SIG-M5 (cell line): ENCODE results near the gene DHX35.

ENCODE experiments used
- DNase-seq: peaks from one replicate; lab custom pipeline; 2025; lab: John Stamatoyannopoulos, UW

DHX35 gene

DNA sequence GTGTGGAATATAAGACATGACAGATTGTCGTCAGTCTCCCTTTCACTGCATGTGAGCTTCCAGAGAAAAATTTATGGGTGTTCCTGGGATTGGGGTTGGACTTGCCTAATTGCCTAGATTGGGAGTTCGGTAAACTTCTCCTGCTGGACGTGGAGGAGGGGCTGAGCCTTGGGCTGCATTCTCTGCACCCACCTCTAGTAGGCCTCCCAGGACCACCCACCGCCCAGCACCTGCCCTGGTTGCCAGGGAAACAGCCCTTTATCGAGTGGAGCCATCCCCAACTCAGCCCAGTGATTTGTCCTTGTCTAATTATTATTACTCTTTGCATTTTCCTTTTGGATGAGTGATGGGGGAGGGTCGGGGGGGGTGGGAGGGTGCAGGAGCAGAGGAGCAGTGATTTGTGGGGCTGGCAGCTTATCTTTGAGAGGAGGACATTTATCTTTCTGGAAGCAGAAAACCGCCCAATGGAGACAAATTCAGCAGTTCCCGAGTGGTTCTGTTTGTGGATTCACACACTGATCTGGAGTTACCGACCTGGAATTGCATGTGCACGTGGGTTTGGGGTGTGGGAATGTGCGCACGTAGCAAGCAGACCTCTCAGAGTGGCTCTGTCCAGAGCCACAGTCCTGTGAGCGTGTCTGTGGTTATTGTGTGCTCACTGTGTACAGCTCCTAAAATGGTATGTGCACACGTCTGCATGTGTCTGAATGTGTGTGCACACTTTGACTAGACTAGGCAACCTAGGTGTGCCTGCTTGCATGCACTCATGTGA lies 104.5 kb downstream of the DHX35 start:
- DNase-seq = no peak

DNA sequence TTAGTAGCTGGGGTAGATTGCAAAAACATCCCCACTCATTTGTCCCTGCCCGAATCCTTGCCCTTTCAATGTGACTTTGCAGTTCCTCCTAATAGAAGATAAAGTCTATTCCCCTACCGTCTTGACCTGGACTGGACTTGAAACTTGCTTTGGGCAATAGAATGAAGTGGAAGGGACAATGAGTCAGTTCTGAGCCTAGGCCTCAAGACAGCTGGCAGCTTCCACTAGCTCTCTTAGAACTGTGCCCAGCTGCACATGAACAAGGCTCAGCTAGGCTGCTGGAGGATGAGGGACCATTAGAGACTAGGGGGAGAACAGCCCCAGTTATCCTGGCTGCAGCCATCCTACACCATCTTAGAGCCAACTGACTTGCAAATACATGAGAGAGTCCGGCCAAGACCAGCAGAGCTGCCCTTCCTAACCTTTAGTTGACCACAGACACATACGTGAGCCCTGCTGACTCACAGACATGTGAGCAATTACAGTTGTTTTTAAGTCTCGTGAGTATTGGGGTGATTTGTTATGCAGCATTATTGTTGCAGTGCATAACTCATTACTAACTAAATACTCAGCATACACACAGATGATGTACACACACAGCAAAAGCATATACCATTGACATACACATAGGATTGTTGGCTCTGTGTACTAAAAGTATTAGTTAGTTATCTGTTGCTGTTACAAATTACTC lies 105.5 kb downstream of the DHX35 start:
- no peak for DNase-seq

DNA sequence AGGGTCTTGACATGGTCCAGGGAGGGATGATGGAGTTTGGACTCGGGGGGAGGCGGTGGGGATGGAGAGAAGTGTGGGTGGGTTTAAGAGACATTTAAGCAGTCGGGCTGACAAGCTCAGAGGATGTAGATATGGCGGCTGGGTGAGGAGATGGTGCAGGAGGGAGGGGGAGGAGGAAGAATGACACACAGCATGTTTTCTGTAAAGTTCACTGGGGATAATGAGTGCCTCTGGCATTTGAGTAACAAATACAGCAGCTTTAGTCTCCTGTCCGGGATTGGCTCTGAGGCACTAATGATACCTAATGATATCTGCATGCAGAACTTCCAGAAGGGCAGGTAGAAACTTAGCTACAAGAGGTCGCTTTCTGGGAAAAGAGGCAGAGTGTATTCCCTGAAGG lies 107.8 kb downstream of the DHX35 start:
- DNase-seq = no peak

DNA sequence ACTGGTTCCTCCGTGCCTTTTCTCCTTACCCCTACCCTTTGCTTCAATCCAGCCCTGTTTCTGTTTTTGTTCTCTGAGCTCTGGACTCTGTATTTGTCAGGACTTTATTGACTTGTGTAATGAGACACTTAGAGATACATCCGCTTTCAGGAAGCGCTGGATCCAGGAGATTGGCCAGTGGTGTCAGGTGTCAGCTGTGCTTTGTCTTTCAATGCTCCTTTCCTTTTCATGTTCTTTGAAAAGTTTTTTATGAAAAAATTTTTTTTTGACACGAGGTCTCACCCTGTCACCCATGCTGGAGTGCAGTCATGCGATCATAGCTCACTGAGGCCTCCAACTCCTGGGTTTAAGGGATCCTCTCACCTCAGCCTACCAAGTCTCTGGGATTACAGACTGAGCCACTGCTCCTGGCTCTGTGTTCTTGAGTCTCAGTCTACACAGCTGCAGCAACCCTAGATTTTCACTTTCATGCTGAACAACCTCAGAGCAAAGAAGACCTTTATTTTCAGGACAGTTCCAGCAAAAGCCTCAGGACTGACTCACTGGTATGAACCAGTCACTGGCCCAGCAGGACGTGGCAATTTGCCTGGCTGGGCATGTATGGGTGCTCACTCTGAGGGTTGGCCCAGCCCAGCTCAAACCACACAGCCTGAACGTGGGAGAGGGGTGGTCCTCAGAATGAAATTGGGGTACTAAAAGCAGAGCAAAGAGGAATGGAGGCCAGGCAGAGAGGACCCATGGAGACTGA lies 108.5 kb downstream of the DHX35 start:
- DNase-seq = no peak

DNA sequence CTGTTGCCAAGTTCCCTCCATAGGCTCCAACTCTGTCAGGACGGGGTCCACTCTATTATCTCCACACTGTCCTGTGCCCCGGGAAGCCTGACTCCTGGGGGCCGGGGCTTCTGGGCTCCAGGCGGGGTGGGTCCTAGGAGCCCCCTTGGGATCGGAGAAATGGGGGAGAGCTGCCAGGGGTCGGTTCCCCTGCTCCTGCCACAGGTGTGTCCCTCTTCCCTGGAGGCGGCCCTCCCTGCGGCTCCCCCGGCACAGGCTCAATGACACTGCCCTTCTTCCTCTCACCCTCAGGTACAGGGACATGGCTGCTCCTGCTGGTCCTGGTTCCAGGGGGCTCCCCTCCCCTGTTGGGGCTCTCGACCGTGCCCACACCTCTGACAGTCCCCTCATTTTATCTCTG lies 110.0 kb downstream of the DHX35 start:
- DNase-seq = no peak

DNA sequence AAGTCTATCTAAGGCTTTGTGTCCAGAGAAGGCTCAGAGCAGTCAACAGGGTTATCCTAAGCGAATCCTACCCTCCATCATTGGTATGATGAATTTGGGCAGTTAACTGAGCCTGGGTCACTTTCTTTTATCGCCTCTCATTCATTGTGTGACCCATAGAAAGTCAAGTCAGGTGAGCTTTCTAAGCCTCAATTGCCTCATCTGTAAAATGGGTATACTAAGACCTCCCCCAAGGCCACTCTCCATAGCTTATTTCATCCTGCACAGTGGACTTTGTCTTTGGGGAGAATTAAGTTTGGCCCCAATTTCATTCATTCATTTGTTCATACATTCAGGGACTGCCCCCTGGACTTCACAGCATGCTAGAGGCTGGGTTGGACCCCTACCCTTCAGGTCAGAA lies 110.5 kb downstream of the DHX35 start:
- DNase-seq = no peak

DNA sequence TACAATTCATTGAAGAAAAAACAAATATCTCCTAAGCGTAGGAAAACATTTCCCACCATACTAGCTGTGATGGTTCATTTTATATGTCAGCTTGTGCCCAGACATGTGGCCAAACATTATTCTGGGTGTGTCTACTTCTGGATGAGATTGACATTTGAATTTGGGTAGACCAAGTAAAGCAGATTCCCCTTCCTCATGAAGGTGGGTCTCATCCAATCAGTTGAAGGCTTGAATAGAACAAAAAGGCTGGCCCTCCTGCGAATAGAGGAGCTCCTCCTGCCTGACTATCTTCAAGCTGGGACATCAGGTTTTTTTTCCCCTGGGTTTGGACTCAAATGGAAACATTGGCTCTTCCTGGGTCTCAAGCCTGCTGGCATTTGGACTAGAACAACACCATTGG lies 113.6 kb downstream of the DHX35 start:
- DNase-seq = no peak

DNA sequence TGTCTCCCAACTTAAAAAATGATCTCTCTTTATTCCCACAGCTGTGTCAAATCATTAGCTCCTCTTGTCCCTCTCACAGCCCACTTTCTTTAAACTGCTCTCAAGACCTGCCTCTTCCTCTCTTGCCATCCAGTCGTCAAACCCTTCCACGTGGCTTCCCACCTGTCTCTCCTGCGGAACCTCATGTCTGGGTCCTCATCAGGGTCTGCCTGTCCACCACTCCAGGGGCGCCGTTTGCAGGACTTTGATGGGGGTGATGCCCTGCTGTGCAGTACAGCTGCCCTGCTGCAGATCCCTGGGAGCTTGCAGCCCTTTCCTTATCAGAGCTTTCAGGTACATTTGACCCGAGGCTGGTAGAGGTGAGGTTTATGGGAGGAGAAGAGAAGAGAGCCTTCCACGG lies 114.8 kb downstream of the DHX35 start:
- DNase-seq = no peak

DNA sequence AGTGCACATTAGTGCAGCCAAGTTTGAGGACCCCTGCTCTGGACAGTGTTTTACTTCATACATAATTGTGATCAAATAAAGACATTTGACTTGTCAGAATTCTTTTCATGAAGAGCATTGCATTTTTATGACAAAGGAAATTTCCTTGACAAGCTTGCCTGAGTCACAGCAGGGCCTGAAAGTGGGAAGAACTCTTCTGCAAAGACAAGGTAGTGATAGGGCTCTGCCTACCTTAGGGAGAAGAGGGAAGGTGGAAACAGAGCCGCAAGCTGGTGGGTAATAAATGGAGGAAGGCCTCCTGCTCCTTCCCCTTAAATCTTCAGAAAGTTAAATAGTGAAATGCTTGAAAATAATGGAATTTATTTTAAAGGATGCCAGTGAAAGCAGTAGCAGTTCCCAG lies 118.2 kb downstream of the DHX35 start:
- no peak for DNase-seq

DNA sequence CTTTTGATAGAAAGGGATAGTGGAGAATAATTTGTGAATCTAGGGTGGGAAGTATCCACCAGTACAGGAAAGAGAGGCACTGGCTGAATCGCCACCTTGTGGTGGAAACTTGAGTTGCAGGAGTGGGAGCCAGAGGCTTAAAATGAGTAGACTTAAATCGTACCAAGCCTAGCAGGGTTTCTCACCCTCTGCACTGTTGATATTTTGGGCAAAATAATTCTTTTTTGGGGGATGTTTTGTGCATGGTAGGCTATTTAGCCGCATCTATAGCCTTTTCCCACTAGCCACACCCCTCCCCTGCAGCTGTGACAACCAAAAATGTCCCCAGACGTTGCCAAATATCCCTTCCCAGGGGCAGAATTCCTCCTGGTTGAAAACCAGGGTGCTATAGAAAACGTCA lies 119.1 kb downstream of the DHX35 start:
- no peak for DNase-seq

DNA sequence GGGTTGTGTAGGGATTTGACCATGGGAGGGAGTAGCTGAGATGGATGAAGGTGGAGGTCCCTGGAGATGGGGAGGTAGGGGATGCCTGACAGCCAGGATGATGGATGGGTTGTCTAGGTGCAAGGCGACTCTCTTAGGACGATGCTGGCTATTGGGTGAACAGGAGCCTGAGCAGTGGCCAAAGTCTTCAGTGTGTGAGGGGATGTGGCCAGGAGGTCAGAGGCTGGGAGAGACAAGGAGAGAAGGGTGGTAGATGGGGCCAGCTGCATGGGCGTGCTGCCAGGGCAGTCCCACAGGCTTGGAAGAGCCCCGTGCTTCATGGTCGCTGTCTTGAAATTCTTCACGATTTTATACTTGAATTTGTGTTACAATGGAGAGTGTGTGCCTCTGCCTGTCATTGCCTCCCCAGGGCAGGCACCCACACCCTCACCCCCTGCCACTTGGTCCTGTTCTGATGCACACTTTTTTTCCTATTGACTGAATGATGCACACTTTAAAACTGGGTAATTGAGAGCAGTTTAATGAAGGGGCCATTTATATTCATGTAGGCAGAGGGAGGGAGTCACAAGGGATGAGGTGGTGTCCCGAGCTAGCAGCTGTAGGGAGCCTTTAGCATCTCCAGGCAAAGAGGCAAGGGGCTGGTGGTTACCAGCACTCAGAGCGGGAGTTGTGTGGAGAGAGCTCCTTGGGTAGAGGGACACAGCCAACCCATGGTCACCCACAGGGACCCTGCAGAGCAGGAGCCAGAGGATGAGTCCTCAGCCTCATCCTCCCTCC lies 120.7 kb downstream of the DHX35 start:
- DNase-seq = no peak

DNA sequence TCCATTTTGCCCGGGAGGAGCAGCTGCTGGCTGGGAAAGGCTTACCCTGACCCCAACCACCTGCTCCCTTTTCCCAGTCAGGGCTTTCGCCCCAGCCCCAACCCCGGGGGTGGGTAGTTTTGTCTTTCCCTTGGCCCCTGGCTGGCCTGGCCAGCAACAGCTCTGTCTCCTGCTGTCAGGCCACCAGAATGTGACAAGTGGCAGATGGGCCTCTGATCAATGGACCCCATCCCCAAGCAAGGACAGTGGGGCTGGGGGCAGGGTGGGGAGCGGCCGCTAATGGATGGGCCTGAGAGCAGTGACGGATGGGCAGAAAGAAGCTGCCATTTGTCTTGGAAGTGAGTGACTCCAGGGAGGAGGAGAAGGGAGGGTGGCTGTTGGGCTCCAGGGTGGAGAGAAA lies 121.6 kb downstream of the DHX35 start:
- no peak for DNase-seq

DNA sequence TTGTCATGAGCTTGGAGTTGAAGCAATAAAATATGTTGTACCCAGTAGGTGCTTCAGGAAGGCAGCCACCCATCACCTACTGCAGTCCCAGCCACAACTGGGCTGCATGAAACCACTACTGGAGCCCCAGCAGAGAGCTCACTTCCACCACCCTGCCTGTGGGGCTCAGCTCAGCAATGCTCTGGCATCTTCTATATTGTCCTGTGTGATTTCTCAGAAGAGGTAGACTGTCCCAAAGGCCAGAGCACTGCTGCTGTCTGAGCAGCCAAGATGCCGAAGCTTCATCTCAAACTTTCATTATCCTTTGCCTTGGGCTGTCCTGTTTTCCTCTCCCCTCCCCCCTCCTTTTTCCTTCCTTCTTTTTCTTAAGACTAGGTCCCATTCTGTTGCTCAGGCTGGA lies 126.9 kb downstream of the DHX35 start:
- no peak for DNase-seq
